Astrocyte (in vitro differentiated cells and primary cell): ENCODE results near the gene PARP14.

ENCODE experiments used
- CTCF ChIP-seq: IDR thresholded peaks from 2 replicates; pipeline ENCODE4 v1.5.1; 2011; ENCODE audit warnings: low read depth, mild to moderate bottlenecking, inconsistent platforms, low read length, moderate library complexity; ENCODE audit not compliant: insufficient read depth
- EZH2 ChIP-seq: IDR thresholded peaks from 2 replicates; pipeline ENCODE4 v1.6.1; 2012; ENCODE audit warnings: mild to moderate bottlenecking, low read length, inconsistent platforms; ENCODE audit not compliant: insufficient read depth

GRCh38 chr3:122642935-122643334 lies 37.7 kb upstream of the PARP14 start:
- TF ChIP-seq EZH2 (no peak), CTCF (no peak)
